Measurements from ENCODE around the gene APOH. TPM values are rescaled to one million over a fixed set of nuclear protein-coding genes. Genes with fewer than 3 reads are reported as not detected.

Gene APOH
- total RNA-seq, 1 experiment from 2014 or later, result not detected

- no peaks in the 10 kb centered on the region for H3K9me3 Mint-ChIP-seq (ENCODE audit: unreplicated experiment)
- no TSS peak for BruUV-seq (replicated peaks)
- H3K27me3 Mint-ChIP-seq (ENCODE audit: insufficient read depth, unreplicated experiment), result no peaks in the 10 kb centered on the region
- H3K27ac Mint-ChIP-seq (ENCODE audit: low read depth, unreplicated experiment), result no peak overlapping the region
- intact Hi-C loops (cut with micrococcal nuclease), result no loop called here
- TF ChIP-seq, protein P1, sequence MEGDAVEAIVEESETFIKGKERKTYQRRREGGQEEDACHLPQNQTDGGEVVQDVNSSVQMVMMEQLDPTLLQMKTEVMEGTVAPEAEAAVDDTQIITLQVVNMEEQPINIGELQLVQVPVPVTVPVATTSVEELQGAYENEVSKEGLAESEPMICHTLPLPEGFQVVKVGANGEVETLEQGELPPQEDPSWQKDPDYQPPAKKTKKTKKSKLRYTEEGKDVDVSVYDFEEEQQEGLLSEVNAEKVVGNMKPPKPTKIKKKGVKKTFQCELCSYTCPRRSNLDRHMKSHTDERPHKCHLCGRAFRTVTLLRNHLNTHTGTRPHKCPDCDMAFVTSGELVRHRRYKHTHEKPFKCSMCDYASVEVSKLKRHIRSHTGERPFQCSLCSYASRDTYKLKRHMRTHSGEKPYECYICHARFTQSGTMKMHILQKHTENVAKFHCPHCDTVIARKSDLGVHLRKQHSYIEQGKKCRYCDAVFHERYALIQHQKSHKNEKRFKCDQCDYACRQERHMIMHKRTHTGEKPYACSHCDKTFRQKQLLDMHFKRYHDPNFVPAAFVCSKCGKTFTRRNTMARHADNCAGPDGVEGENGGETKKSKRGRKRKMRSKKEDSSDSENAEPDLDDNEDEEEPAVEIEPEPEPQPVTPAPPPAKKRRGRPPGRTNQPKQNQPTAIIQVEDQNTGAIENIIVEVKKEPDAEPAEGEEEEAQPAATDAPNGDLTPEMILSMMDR (IDR thresholded peaks at IDR 0.05; ENCODE audit: unreplicated experiment), result no peak
- no peaks in the 10 kb centered on the region for H3K36me3 Mint-ChIP-seq (ENCODE audit: insufficient read depth, unreplicated experiment)
- no peaks in the 10 kb centered on the region for H3K4me1 Mint-ChIP-seq (ENCODE audit: insufficient read depth, unreplicated experiment)
- DNase-seq (ENCODE audit: unreplicated experiment), result no peak
- H3K4me3 Mint-ChIP-seq (ENCODE audit: unreplicated experiment), result no peak overlapping the region
- ChIA-PET CTCF (no interaction called here), POLR2A (no interaction called here)
Measured at GRCh38 chr17:66230922-66231591, 1.8 kb upstream of the APOH start.

- TF ChIP-seq, protein P1 (IDR thresholded peaks at IDR 0.05; ENCODE audit: unreplicated experiment), result no peak
- CTCF ChIA-PET, result no interaction called here
- H3K27ac Mint-ChIP-seq (ENCODE audit: low read depth, unreplicated experiment), result no peak overlapping the region
Measured at GRCh38 chr17:66229783-66230538, 746 bp upstream of the APOH start.

DNA sequence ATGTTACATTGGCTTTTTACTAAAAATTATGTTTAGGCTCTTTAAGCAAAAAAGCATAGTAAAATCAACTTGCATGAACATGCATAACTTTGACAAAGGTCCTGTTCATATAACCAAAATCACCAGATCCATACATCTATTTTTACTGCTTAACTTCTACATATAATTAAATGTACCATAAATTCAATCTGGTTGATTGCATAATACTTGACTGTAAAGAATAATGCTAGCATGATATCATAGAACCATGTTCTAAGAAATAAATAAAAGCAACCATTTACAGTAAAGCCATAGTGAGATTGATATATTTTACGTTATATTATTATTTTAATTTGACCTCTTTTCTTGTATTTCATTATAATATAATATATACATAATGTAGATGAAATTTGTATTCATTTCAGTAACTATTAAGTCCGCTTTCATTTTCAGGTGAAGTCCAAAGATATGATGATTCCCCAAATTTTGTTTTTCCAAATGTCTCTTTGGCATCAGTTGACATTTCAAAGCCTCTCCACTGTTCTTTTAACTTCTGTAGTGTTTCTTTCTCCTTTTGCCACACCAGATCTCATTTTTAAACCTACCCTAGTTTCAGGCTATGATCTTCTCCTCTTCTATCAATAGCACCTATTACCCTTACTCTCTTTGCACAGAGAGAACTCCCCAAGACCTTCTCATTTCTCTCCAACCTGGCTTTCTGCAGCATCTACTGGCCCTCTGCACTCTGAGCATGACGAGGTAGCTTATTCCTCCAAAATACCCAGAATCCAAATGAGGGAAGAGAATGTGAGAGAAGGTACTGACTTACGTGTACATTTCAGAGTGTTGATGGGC lies 1.8 kb downstream of the APOH start:
- intact Hi-C loops (cut with micrococcal nuclease), result no loop called here
- ChIA-PET POLR2A (interaction anchor here (0.7 kb wide), 1 partner anchor 364 kb away, joined by 3 read pairs; no protein-coding TSS in a partner anchor), CTCF (no interaction called here)
- H3K36me3 Mint-ChIP-seq (ENCODE audit: insufficient read depth, unreplicated experiment), result no peaks in the 10 kb centered on the region
- TF ChIP-seq, protein P1 (IDR thresholded peaks at IDR 0.05; ENCODE audit: unreplicated experiment), result no peak
- DNase-seq (ENCODE audit: unreplicated experiment), result no peak
- H3K4me1 Mint-ChIP-seq (ENCODE audit: insufficient read depth, unreplicated experiment), result no peaks in the 10 kb centered on the region
- no peak overlapping the region for H3K27ac Mint-ChIP-seq (ENCODE audit: low read depth, unreplicated experiment)
- H3K9me3 Mint-ChIP-seq (ENCODE audit: unreplicated experiment), result no peaks in the 10 kb centered on the region
- peaks cover 17% of the 10 kb centered on the region for H3K27me3 Mint-ChIP-seq (ENCODE audit: insufficient read depth, unreplicated experiment)
- no peak overlapping the region for H3K4me3 Mint-ChIP-seq (ENCODE audit: unreplicated experiment)
- BruUV-seq (replicated peaks), result no TSS peak

More at GRCh38 chr17:66229783-66230538, 746 bp upstream of the APOH start:
- H3K4me3 Mint-ChIP-seq (ENCODE audit: unreplicated experiment), result no peak overlapping the region
- H3K9me3 Mint-ChIP-seq (ENCODE audit: unreplicated experiment), result no peaks in the 10 kb centered on the region
- no peaks in the 10 kb centered on the region for H3K27me3 Mint-ChIP-seq (ENCODE audit: insufficient read depth, unreplicated experiment)
- intact Hi-C loops (cut with micrococcal nuclease), result no loop called here
- no peak for DNase-seq (ENCODE audit: unreplicated experiment)
- no TSS peak for BruUV-seq (replicated peaks)
- H3K36me3 Mint-ChIP-seq (ENCODE audit: insufficient read depth, unreplicated experiment), result no peaks in the 10 kb centered on the region
- POLR2A ChIA-PET, result no interaction called here
- no peaks in the 10 kb centered on the region for H3K4me1 Mint-ChIP-seq (ENCODE audit: insufficient read depth, unreplicated experiment)

DNA sequence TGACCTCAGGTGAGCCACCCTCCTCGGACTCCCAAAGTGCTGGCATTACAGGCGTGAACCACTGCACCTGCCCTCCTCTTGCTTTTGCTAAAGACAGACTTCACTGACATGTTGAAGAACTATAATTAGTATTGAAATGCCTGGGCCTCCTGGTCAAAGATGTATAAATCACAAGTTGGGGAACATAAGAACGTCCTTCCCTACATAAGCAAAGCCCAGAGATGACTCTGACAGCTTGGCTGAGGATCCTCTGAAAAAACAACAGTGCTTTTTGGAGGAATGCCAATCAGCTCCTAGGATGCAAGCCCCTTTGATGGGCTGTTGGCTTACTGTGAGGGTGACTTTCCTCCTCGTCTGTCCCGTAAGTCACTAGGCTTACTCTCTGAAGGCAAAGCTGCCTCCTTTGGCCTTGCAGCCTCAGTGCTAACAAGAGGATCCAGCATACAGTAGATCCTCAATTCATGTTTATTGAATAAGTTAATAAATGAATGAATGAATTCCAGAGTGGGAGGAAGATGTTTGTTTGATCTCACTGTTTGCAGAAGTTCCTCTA lies 6.3 kb downstream of the APOH start:
- Mint-ChIP-seq H3K9me3 (ENCODE audit: unreplicated experiment) (no peaks in the 10 kb centered on the region), H3K4me1 (ENCODE audit: insufficient read depth, unreplicated experiment) (no peaks in the 10 kb centered on the region), H3K27me3 (ENCODE audit: insufficient read depth, unreplicated experiment) (peaks cover 48% of the 10 kb centered on the region), H3K4me3 (ENCODE audit: unreplicated experiment) (no peak overlapping the region), H3K36me3 (ENCODE audit: insufficient read depth, unreplicated experiment) (no peaks in the 10 kb centered on the region), H3K27ac (ENCODE audit: low read depth, unreplicated experiment) (no peak overlapping the region)
- no TSS peak for BruUV-seq (replicated peaks)
- intact Hi-C loops (cut with micrococcal nuclease), result no loop called here
- DNase-seq (ENCODE audit: unreplicated experiment), result no peak
- CTCF ChIA-PET, result no interaction called here
- POLR2A ChIA-PET, result no interaction called here
- TF ChIP-seq, protein P1 (IDR thresholded peaks at IDR 0.05; ENCODE audit: unreplicated experiment), result no peak

All from MCF 10A (cell line).